Stimulated activated CD8-positive, alpha-beta memory T cell treated with anti-CD3 and anti-CD28 coated beads, Interleukin-4, amount 100 ng/mL, for 24 hours (primary cell): ENCODE data around the gene CABLES1.

Experiments used
- DNase-seq: peaks from one replicate; pipeline ENCODE4 v3.0.0-alpha.2; 2020; ENCODE audit warnings: low read depth

Gene CABLES1

DNA sequence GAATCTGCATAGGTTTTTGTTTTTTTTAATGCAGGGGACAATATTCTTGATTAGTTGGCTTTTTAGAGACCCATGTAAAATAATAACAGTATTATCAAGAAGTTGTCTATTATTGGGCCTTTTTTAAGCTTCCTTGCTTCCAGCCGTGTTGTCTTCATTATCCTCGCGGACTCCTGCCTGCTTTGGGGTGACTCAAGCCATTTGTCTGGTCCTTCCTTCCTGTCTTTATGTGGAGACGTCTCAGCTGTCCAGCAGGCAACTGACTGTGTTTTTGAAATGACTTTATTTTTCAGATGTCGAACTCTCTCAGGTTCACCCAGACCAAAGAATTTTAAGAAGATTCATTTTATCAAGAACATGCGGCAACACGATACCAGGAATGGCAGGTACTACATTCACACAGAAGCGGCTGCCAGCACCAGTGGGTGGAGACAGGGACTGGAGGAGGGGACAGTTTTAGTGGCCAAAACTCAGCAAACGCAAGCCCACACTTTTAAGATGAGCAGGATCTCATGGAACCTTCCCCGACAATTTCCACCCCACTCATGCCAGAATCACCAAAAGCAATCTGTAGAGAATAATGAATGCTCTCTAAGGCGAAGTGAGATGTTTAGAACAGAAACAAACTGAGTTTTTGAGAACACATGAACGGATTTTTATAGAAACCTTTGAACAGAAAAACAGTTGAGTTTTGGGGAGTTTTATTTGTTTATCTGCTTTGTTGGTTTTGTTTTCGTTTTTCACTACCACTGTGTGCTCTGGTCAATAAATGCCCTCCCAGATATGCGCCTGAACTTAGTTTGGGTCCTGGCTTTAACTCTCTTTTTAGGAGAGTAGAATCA lies 59.1 kb downstream of the CABLES1 start:
- DNase-seq: no peak

DNA sequence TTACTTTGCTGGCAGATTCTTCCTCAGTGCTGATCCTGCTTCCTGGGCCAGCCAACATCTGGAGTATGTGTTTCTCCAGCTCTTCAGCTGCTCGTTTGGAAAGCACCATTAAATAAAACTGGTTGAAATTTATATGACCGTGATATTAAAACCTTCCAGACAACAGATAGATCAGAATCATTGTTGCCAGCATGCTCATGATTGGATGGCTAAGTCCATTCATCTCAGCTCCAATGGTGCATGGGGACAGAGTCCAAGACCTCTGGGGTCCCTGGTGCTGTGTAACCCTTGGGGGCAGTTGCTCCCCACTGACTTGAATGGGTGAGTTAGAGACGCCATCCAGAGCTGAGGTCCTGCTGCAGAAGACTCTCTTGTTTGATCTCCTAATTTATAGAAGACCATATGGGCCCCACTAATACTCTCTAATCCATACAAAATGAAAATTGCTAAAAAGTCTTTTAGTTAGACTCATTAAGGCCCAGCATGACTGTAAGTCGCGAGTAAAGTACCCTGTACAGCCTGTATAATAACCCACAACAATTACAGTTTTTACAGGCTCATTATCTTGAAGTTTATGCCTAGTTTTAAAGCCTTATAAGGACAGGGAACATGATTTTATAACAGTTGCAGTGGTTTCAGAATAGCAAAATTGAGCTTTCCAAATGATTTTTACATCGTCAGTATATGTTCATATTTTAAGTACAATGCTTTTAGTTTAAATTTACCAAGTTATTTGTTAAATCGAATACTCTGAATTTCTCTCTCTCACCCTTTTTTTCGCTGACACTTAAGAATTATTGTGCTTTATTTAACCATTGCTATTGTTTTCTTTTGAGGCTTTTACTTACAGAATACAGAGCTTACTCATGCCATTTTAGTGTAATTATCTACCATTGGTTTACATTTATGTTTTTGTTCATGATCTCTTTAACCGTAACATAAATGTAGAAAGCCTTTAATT lies 60.0 kb downstream of the CABLES1 start:
- no peak for DNase-seq

GRCh38 chr18:23196119-23197007 lies 61.1 kb downstream of the CABLES1 start:
- no peak for DNase-seq

- DNase-seq: no peak
Measured at GRCh38 chr18:23198217-23198845, 63.0 kb downstream of the CABLES1 start.

- DNase-seq: no peak
Measured at GRCh38 chr18:23200756-23201155, 65.5 kb downstream of the CABLES1 start.

DNA sequence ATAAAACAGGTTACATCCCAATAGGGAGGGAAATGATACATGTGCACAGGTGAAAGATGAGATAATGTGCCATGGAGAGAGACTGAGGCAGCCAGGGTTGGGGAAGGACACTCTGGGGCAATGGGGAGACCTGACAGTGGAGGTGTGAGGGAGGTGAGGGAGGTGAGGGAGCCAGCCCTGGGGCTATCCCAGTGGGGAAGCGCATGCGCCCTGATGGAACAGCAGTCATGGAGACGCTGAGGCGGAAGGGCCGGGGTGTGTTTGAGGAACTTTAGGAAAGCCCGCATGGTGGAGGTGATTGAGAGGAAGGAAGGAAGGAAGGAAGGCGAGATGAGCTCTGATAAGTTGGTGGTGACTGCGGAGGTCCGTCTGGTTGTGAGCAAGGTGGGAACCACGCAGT lies 66.5 kb downstream of the CABLES1 start:
- no peak for DNase-seq

DNA sequence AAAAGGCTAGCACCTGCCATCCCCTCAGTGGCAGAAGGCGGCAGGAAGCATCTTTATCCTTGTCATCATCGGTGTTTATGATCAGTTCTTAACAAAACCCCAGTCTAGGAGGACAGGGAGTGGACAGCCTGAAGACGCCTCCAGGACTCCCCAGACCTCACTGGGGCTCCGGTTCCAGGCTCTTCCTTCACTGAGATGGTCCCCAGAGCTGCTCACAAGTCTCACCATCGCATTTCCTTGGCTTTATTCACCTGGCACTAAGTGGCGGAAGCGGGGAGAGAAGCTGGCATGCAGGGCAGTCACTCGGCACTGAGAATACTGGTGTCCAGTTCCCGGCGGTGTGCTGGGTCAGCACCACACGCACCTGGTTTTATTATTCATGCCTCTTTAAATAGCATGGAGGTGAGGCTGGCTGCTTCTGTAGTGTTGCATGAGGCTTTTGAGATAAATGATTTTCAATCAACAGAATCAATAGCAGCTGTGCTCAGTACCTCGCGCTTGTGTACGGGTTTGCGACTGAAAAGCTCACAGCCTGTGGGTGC lies 68.7 kb downstream of the CABLES1 start:
- DNase-seq: no peak

GRCh38 chr18:23204589-23205235 lies 69.4 kb downstream of the CABLES1 start:
- DNase-seq: no peak

DNA sequence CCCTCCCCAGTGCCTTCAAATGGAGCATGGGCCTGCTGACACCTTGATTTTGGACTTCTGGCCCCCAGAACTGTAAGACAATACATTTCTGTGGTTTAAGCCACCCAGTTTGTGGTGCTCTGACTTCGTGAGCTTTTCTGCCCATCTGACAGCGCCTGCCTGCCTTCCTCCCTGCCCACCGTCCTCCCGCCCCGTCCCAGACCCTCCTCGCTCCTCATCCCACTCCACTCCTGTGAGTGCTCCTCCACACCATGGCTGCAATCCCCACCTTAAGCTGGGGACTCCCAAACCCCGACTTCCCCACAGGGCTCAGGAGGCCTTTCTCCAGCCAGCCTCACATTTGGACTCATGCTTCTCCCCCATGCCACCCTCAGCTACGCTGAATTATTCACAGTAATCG lies 70.7 kb downstream of the CABLES1 start:
- DNase-seq: no peak

GRCh38 chr18:23207191-23207955 lies 72.1 kb downstream of the CABLES1 start:
- DNase-seq: no peak

GRCh38 chr18:23207994-23208393 lies 72.7 kb downstream of the CABLES1 start:
- DNase-seq: no peak

- DNase-seq: no peak
Measured at GRCh38 chr18:23208600-23208999, 73.3 kb downstream of the CABLES1 start.

DNA sequence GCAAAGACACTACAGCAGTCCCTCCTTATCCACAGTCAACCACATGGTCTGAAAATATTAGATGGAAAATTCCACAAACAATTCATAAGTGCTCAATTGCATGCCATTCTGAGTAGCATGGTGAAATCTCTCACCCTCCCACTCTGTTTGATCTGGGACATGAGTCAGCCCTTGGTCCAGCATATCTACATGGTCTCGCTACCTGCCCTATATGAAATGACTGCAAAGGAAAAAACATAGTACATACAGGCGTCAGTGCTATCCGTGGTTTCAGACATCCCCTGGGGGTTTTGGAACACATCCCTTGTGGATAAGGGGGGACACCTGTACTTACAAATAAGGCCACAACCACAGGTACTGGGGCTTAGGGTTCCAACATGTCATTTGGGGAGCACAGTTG lies 73.7 kb downstream of the CABLES1 start:
- DNase-seq: no peak

GRCh38 chr18:23209796-23210195 lies 74.5 kb downstream of the CABLES1 start:
- DNase-seq: no peak

DNA sequence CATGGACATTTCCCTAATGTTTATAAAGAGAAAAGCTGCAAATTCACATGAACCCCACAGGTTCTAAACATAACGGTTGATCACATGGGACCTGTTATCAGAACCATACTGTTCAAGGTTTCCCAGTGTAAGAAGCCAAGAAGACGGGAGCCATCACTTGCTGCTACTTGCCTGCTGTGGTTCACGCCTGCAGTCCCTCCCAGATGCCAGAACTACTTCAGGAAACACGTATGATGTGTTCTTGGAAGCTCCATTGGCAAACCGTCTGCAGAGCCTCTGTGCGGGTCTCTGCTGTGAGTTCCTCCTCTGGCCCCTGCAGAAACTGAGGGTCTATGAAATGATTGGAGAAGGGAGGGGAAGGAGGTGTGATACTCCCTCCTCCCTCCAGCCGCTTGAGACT lies 75.2 kb downstream of the CABLES1 start:
- DNase-seq: no peak

DNA sequence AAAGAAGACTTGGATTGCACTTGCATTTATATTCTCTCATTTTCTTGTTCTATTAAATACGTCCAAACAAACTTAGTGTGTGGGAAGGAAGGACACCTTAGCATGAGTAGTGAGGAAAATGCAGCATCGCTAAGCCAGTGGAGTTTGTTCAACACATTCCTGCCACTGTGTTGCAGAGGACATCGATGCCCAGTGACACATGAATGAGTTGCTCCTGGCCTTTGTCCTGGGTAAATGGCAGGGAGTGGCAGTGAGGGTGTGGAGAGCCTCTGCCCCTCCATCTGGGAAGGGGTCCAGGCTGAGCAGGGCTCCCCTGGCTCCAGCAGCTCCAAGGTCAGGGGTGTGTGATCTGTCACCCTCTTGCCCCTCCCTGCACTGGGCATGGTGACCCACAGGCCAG lies 75.9 kb downstream of the CABLES1 start:
- no peak for DNase-seq

GRCh38 chr18:23212161-23212560 lies 76.9 kb downstream of the CABLES1 start:
- DNase-seq: no peak

DNA sequence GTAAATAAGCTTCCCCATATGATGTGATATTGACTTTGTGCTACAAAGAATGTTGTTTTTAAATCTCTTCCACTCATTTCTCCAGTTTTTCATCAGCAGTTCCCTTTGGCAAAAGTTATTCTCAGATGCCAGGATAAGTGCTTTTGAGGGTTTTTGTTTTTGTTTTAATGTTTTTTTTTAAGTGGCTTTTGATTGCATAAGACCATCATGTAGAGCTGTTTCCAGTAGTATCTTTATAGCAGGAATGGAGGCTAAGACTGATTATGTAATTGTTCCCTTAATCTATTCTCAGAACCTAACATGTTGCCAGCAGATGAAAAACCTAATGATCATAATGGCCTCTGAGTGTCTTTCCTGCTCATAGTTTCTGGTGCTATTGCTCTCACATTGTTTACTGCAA lies 77.9 kb downstream of the CABLES1 start:
- DNase-seq: no peak

DNA sequence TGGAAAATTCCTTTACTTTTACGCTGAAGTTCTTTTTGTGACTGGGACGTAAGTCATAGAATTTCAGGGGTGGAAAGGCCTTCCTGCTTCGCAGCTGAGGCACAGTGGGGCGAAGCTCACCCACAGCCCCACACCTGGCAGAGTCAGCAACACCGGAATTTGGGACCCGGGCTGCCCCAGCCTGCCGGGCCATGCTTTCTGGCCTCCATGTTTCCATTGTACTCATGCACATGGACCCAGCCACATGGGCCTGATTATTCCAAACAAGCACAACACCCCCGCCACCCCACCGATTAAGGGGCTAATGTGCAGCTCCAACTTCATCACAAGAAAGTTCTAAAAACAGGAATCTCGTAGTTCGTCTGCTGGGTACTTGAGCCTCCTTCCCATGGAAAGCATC lies 82.5 kb downstream of the CABLES1 start:
- DNase-seq: no peak

DNA sequence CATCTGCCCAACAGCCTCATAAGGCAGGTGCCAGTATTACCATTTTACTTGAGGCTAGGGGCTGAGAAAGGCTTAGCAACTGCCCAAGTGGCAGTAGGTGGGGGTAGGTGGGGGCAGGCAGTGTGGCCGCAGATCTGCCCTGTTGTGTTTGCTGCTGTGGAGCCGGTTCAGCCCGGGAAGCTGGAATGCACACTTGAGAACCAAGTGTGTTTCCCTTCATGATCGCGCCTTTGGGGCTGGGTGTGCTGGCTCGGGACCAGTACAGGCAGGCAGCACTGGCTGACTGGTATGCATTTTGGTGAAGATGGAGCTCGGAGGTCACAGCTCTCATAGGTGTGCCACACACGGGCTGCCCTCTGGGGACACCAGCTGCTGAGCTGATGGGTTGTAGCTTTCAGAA lies 85.1 kb downstream of the CABLES1 start:
- DNase-seq: no peak
